GM15510 (cell line): ENCODE measurements around the gene ATP2B1.

Experiments
- POLR2A ChIP-seq: IDR thresholded peaks from 3 replicates; pipeline ENCODE4 v1.6.1; 2011; ENCODE audit warnings: borderline replicate concordance; ENCODE audit not compliant: insufficient read length; ENCODE audit errors: extremely low read depth

The ATP2B1 gene

DNA sequence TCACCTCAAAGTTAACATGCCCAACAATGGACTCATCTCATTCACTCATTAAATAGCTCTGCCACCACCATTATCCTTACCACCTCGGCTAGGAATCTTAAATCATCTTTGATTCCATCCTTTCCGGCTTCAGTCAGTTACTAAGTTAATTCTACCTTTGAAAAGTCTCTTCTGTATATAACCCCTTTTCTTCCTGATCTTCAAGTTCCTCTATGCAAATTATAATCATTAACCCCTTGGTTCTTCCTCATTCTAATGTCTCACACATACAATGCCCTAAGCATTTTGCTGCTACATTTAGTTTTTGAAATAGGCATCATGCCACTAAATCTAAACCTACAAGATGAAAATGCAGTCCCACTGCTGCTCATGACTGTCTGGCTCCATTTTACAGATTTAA lies 51.6 kb downstream of the ATP2B1 start:
- TF ChIP-seq POLR2A = no peak

DNA sequence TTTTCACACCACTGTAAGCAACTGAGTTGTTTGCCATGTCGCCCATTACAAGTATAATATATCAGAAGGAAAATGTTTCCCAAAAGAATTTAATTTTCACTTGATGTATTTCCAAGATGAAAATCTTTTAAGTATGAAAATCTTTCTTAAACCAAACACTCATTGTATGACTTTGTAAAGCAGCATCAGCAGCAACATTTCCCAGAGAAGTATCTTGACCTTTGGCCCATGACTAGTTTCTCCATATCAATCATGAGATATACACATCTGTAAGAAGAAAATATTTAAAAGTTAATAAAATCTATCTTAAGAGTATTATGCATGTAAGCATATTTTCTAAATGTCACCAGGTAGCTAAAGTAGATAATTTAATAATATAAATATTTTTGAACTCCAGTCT lies 52.8 kb downstream of the ATP2B1 start:
- no peak for TF ChIP-seq POLR2A

DNA sequence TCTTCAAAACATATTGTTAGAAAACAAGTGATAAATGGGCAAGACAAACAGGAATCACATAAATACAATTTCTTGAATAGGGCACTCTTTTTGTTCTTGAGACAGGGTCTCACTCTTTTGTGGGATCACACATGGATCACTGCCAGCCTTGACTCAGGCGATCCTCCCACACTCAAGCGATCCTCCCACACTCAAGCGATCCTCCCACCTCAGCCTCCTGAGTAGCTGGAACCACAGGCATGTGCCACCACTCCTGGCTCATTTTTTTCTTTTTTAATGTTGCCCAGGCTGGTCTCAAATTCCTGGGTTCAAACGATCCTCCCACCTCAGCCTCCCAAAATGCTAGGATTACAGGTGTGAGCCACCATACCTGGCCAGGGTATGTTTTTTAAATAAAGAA lies 57.4 kb downstream of the ATP2B1 start:
- no peak for TF ChIP-seq POLR2A

DNA sequence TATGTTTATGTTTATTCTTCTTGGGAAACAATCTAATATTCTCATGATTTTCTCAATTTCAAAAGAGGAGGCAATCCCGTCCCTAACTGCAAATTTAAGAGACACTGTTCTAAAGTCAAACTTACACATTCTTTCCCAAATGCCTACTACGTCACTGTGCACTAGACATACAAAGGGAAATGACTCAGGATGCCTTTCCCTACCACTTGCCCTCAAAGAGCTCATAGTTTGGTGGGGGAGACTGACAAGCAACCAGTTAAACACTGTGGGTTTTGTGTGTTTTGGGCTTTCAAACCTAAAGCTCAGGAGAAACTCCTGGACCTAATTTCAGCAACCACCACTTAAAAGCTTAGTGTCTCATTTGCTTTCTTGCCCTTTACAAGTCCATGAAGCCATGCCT lies 58.4 kb downstream of the ATP2B1 start:
- no peak for TF ChIP-seq POLR2A

DNA sequence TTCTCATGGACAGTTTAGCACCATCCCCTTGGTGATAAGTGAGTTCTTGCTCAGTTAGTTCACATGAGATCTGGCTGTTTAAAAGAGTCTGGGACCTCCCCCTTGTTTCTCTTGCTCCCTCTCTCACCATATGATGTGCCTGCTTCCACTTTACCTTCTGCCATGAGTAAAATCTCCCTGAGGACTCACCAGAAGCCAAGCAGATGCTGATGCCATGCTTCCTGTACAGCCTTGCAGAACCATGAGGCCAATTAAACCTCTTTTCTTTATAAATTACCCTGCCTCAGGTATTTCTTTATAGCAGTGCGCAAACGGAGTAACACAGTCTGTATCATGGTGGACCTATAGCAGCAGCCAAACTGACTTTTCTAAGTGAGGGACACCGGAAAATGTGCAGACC lies 58.8 kb downstream of the ATP2B1 start:
- TF ChIP-seq POLR2A = no peak

DNA sequence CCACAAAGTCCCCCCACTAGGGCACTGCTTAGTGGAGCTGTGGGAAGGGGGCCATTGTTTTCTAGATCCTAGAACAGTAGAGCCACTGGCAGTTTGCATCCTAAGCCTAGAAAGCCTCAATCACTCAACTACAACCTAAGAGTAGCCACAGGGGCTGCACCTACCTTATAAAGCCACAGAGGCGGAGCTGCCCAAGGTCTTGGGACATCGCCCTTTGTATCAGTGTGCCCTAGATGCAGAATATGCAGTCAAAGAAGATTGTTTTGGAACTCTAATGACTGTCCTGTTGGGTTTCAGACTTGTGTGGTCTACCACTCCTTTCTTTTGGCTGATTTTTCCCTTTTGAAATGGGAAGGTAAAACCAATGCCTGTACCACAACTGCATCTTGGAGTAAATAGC lies 59.5 kb downstream of the ATP2B1 start:
- no peak for TF ChIP-seq POLR2A

DNA sequence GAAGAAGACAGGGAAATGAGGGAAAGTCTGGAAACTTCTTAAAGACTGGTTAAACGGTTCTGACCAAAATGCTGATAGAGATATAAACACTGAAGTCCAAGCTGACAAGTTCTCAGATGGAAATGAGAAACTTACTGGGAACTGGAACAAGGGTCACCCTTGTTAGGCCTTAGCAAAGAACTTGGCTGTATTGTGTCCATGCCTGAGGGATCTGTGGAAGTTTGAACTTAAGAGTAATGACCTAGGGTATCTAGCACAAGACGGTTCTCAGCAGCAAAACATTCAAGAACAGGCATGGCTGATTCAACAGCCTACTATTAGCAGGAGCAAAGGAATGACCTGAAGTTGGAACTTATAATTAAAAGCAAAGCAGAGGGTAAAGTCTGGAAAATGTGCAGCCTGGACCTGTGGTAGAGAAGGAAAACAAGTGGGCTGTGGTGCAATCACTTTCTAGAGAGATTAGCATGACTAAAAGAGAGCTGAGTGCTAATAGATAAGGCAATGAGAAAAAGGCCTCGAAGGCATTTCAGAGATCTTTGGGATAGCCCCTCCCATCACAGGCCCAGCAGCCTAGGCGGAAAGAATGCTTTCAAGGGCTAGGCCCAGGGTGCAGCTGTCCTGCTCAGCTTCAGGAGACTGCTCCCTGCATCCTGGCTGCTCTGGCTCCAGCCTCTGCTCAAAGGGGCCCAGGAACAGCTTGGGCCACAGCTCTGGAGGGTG lies 60.3 kb downstream of the ATP2B1 start:
- TF ChIP-seq POLR2A = no peak

DNA sequence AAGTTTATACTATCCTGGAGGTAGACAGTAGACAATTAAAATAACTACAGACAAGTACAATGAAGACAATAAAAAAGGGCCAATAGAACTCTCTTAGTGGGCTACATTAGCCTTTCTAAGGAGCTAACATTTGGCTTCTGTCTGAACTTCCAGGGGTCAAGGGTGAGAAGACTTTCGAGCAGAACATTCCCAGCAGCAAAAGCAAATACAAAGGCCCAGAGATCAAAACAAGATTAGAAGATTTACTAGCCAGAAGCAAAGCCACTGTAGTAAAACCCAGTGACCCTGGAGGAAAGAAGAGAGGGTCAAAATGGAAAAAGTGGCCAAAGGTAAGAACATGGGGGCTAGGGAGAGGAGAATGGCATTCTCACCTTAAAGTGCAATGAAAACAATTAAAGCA lies 63.2 kb downstream of the ATP2B1 start:
- TF ChIP-seq POLR2A = no peak

DNA sequence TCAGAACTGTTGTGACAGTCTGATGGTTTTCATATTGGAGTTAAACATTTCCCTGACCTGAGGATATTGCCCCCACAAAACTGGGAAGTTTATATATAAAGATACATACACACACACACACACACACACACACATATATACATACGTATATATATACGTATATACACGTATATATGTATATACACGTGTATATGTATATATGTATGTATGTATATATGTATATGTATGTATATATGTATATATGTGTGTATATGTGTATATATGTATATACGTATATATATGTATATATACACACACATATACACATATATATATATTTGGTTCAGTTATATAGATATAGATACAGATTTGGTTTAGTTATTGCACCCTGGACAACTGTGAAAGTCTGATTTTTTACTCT lies 65.7 kb downstream of the ATP2B1 start:
- no peak for TF ChIP-seq POLR2A

DNA sequence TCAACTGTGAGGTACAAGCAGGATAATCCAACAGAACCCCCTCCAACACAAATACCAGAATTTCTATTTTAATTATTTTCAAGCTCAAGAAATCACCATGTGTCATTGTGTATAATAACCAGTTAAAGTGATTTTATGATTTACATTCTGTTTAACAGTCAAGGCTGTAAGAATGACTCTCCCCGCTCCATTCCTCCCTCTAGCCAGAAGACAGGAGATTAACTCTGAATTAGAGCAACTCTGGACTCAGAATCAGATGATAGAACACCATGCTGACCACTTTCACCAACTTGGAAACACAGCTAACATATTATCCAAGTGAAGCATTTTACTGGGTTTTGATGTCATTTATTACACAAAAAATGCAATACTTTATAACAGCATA lies 71.9 kb downstream of the ATP2B1 start:
- TF ChIP-seq POLR2A = no peak

DNA sequence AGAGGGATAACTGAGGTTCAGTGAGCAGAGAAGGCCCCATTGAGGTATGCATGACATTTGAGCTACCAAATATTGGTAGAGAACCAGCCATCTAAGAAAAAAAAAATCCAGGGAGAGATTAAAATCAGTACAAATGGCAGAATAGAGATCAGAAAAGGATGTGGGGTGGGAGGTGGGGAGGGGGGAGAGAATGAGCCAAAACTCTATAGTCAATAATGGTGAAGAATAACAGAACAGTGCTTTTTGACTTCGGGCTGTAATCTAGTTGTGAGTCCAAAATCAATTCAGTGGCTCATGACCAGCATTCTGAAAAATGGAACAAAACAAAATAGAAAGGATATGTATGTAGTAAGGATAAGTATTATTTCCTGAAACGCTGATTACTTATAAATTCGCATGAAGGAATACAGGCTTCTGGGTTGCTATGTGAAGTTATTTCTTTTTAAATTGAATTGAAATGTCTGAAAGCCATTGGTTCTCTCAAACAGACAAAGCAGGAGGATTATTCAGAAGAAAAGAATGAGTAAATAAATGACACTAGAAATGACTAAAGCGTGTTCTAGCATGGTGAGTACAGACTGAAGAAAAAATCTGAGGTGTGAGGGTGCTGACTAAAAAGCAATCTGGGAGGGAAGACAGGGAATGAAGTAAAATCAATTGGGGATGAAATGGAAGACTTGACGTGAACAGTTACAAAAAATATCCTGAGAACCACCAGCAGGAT lies 72.4 kb downstream of the ATP2B1 start:
- no peak for TF ChIP-seq POLR2A

DNA sequence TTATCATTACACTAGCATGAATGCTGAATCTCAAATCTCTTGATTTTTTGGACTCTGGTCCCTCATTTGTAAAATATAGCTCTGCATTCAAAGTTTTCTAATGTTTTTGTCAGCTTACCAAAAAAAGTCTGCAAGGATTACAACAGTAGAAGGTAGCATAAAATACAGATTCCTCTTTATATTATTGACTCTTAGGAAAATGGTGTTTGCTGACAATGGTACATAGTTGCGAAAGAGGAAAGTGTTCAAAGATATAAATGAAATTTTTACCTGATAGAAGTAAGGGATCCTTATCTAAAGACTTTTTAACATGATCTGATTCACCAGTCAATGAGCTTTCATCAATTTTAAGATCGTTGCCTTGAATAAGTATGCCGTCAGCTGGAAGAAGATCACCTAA lies 74.1 kb downstream of the ATP2B1 start:
- TF ChIP-seq POLR2A = no peak

DNA sequence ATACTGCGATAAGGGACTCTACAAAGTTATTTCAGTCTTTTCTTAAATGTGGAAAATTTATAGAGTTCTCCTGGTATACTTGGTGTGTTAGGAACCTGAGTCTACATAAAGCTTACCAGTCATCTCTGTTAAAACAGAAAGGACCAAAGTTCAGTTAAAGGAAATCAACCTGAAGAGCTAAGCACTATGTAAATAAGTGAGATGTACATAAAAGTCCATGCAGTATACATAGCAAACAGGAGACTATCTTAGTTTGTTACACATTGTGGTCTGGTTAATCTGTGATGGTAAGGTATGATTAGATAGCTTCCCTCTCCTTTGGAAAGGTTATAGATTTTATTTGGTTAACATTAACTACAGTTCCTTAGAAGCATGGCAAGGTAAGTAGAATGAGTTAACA lies 75.9 kb downstream of the ATP2B1 start:
- TF ChIP-seq POLR2A = no peak

DNA sequence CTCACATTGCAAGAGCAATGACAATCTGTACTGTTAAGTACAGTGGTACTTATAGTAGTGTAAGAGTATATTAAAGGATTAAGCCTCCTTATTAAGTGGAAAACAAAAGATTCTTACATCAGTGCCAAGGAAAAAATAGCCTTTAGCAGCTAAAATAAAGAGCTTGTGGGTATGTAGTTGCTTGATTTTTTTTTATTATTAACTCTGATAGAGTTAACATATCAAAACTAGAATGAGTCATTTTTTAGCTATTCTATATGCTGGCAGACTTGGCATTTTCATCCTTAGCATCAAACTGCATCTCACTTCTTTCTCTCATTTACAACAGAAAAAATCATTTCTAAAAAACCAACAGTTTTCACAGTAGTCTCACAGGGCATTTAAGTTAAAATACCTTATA lies 86.5 kb downstream of the ATP2B1 start:
- no peak for TF ChIP-seq POLR2A

DNA sequence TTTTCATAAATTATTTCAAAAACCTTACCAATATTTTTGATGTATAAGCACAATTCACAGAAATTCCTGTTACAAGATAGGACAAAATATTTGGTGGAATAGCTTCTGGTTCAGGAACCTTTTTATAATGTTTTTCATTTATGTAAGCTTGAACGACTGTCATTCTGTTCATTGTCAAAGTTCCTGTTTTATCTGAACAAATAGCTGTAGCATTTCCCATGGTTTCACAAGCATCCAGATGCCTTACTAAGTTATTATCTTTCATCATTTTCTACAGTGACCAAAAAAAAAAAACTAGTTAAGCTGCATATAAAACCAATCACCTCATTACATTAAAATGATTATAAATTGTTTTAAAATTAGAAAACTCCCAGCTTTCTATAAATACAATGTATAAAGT lies 87.1 kb downstream of the ATP2B1 start:
- TF ChIP-seq POLR2A = no peak

DNA sequence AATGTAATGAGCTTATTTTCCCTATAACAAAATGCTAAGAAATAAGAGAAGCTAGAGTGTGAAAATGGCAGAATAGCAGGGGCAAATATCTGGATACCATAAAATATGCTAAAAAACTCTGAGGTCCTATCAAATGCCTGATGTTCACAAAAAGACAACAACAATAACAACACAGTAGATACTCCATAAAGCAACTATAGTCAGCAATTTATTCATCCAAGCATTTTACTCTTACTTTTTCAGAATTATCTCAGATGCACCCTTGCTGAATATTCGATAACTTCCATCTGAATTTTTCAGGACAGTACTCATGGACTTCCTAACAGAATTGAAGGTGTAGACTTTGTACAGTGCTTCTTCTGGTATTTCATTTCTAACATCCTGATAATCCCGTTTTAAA lies 88.9 kb downstream of the ATP2B1 start:
- TF ChIP-seq POLR2A = no peak
